ENCODE data around the gene KIR2DL1. TPM values are rescaled to one million over a fixed set of nuclear protein-coding genes. Genes with fewer than 3 reads are reported as not detected.
"Not testable (repeated sequence)": the region's sequence is repeated elsewhere in the genome, so short reads cannot be mapped to it uniquely, and the experiment has no call there.

The KIR2DL1 gene
- polyA plus RNA-seq (not detected in 2 replicates), polyA minus RNA-seq (not detected in 2 replicates)

DNA sequence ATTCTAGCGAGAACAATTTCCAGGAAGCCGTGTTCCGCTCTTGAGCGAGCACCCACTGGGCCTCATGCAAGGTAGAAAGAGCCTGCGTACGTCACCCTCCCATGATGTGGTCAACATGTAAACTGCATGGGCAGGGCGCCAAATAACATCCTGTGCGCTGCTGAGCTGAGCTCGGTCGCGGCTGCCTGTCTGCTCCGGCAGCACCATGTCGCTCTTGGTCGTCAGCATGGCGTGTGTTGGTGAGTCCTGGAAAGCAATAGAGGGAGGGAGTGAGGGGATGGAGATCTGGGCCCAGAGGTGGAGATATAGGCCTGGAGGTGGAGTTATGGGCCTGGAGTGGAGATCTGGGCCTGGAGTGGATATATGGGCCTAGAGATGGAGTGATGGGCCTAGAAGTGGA lies at the start of gene KIR2DL1:
Gene KIR2DL1, plus strand, starts transcription at position 148 of the 400 bp plus-strand sequence. Its CDS starts 58 bp downstream, at position 206.
- not testable (repeated sequence) for H3K9ac ChIP-seq (ENCODE audit: low read length); H4K20me1 ChIP-seq (ENCODE audit: insufficient read depth); H3K9me2 ChIP-seq (ENCODE audit: insufficient read depth, low read length); H3F3A ChIP-seq (ENCODE audit: insufficient read depth, low read length, poor library complexity, severe bottlenecking); H3K4me3 ChIP-seq (ENCODE audit: low read length); H3K27me3 ChIP-seq (ENCODE audit: insufficient read depth, low read depth, low read length); H3K4me2 ChIP-seq (ENCODE audit: low read length); H2AFZ ChIP-seq (ENCODE audit: low read depth, low read length); H3K36me3 ChIP-seq (ENCODE audit: insufficient read depth, low read length); H3K27ac ChIP-seq (ENCODE audit: low read length); H3K79me2 ChIP-seq (replicated peaks; ENCODE audit: insufficient read depth, low read length); H3K9me3 ChIP-seq (ENCODE audit: low read length)

DNA sequence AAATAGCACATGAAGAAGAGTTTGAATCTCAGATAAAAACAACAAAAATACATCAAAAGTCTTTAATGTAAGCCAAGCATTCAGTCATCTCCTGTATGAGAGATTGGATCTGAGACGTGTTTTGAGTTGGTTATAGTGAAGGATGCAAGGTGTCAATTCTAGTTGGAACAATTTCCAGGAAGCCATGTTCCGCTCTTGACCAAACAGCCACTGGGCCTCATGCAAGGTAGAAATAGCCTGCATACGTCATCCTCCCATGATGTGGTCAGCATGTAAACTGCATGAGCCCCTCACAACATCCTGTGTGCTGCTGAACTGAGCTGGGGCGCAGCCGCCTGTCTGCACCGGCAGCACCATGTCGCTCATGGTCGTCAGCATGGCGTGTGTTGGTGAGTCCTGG lies 45.5 kb upstream of the KIR2DL1 start, which contains the start of gene KIR3DL3:
Gene KIR3DL3, plus strand, starts transcription at position 301 of the 400 bp plus-strand sequence. Its CDS starts 55 bp downstream, at position 356.
- H3K4me2 ChIP-seq (ENCODE audit: low read length): no peak within 1 kb of the TSS
- H2AFZ ChIP-seq (ENCODE audit: low read depth, low read length): no peak within 1 kb of the TSS
- H3K4me3 ChIP-seq (ENCODE audit: low read length): no peak within 1 kb of the TSS
- no peaks in the 10 kb centered on the region for H3K36me3 ChIP-seq (ENCODE audit: insufficient read depth, low read length)
- H3K9me2 ChIP-seq (ENCODE audit: insufficient read depth, low read length): no peaks in the 10 kb centered on the region
- H3K27ac ChIP-seq (ENCODE audit: low read length): no peak within 1 kb of the TSS
- peaks cover 15% of the 10 kb centered on the region for H3K9me3 ChIP-seq (ENCODE audit: low read length)
- H3K79me2 ChIP-seq (replicated peaks; ENCODE audit: insufficient read depth, low read length): no peaks in the 10 kb centered on the region
- no peaks in the 10 kb centered on the region for H3F3A ChIP-seq (ENCODE audit: insufficient read depth, low read length, poor library complexity, severe bottlenecking)
- no peaks in the 10 kb centered on the region for H4K20me1 ChIP-seq (ENCODE audit: insufficient read depth)
- TF ChIP-seq, protein P1, sequence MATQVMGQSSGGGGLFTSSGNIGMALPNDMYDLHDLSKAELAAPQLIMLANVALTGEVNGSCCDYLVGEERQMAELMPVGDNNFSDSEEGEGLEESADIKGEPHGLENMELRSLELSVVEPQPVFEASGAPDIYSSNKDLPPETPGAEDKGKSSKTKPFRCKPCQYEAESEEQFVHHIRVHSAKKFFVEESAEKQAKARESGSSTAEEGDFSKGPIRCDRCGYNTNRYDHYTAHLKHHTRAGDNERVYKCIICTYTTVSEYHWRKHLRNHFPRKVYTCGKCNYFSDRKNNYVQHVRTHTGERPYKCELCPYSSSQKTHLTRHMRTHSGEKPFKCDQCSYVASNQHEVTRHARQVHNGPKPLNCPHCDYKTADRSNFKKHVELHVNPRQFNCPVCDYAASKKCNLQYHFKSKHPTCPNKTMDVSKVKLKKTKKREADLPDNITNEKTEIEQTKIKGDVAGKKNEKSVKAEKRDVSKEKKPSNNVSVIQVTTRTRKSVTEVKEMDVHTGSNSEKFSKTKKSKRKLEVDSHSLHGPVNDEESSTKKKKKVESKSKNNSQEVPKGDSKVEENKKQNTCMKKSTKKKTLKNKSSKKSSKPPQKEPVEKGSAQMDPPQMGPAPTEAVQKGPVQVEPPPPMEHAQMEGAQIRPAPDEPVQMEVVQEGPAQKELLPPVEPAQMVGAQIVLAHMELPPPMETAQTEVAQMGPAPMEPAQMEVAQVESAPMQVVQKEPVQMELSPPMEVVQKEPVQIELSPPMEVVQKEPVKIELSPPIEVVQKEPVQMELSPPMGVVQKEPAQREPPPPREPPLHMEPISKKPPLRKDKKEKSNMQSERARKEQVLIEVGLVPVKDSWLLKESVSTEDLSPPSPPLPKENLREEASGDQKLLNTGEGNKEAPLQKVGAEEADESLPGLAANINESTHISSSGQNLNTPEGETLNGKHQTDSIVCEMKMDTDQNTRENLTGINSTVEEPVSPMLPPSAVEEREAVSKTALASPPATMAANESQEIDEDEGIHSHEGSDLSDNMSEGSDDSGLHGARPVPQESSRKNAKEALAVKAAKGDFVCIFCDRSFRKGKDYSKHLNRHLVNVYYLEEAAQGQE (IDR thresholded peaks at IDR 0.05; ENCODE audit: borderline replicate concordance): no peak
- no peak for TF ChIP-seq RAD21 (conservative IDR thresholded peaks at IDR 0.05)
- TF ChIP-seq EZH2 (IDR thresholded peaks at IDR 0.05; ENCODE audit: borderline replicate concordance, insufficient read depth, low read length, poor library complexity, severe bottlenecking): no peak
- no peak for TF ChIP-seq SMC3 (conservative IDR thresholded peaks at IDR 0.05; ENCODE audit: poor library complexity)
- no peak for TF ChIP-seq EP300 (conservative IDR thresholded peaks at IDR 0.05; ENCODE audit: poor library complexity, severe bottlenecking)
- TF ChIP-seq, protein P2, sequence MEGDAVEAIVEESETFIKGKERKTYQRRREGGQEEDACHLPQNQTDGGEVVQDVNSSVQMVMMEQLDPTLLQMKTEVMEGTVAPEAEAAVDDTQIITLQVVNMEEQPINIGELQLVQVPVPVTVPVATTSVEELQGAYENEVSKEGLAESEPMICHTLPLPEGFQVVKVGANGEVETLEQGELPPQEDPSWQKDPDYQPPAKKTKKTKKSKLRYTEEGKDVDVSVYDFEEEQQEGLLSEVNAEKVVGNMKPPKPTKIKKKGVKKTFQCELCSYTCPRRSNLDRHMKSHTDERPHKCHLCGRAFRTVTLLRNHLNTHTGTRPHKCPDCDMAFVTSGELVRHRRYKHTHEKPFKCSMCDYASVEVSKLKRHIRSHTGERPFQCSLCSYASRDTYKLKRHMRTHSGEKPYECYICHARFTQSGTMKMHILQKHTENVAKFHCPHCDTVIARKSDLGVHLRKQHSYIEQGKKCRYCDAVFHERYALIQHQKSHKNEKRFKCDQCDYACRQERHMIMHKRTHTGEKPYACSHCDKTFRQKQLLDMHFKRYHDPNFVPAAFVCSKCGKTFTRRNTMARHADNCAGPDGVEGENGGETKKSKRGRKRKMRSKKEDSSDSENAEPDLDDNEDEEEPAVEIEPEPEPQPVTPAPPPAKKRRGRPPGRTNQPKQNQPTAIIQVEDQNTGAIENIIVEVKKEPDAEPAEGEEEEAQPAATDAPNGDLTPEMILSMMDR (IDR thresholded peaks at IDR 0.05; ENCODE audit: poor library complexity, severe bottlenecking): no peak
- no peak for TF ChIP-seq POLR2AphosphoS5 (IDR thresholded peaks at IDR 0.05)
- no peak for TF ChIP-seq MXI1 (conservative IDR thresholded peaks at IDR 0.05; ENCODE audit: poor library complexity, severe bottlenecking)
- TF ChIP-seq TAF1 (IDR thresholded peaks at IDR 0.05; ENCODE audit: low read depth): no peak
- no peaks in the 10 kb centered on the region for H3K27me3 ChIP-seq (ENCODE audit: insufficient read depth, low read depth, low read length)
- H3K9ac ChIP-seq (ENCODE audit: low read length): no peak within 1 kb of the TSS

DNA sequence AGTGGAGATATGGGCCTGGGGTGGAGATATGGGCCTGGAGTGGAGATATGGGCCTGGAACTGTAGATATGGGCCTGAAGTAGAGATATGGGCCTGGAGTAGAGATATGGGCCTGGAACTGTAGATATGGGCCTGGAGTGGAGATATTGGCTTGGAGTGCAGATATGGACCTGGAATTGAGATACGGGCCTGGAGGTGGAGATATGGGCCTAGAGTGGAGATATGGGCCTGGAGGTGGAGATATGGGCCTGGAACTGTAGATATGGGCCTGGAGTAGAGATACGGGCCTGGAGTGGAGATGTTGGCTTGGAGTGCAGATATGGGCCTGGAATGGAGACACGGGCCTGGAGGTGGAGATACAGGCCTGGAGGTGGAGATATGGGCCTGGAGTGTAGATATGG lies 44.9 kb upstream of the KIR2DL1 start:
- H2AFZ ChIP-seq (ENCODE audit: low read depth, low read length): no peak overlapping the region
- H3K27me3 ChIP-seq (ENCODE audit: insufficient read depth, low read depth, low read length): no peaks in the 10 kb centered on the region
- no peaks in the 10 kb centered on the region for H3F3A ChIP-seq (ENCODE audit: insufficient read depth, low read length, poor library complexity, severe bottlenecking)
- H3K79me2 ChIP-seq (replicated peaks; ENCODE audit: insufficient read depth, low read length): no peaks in the 10 kb centered on the region
- H3K9me3 ChIP-seq (ENCODE audit: low read length): peaks cover 15% of the 10 kb centered on the region
- TF ChIP-seq EZH2 (IDR thresholded peaks at IDR 0.05; ENCODE audit: borderline replicate concordance, insufficient read depth, low read length, poor library complexity, severe bottlenecking) (no peak), RAD21 (conservative IDR thresholded peaks at IDR 0.05) (no peak), POLR2AphosphoS5 (IDR thresholded peaks at IDR 0.05) (no peak), TAF1 (IDR thresholded peaks at IDR 0.05; ENCODE audit: low read depth) (no peak), MXI1 (conservative IDR thresholded peaks at IDR 0.05; ENCODE audit: poor library complexity, severe bottlenecking) (no peak), SMC3 (conservative IDR thresholded peaks at IDR 0.05; ENCODE audit: poor library complexity) (no peak), EP300 (conservative IDR thresholded peaks at IDR 0.05; ENCODE audit: poor library complexity, severe bottlenecking) (no peak)
- TF ChIP-seq, protein P2 (IDR thresholded peaks at IDR 0.05; ENCODE audit: poor library complexity, severe bottlenecking): no peak
- TF ChIP-seq, protein P1 (IDR thresholded peaks at IDR 0.05; ENCODE audit: borderline replicate concordance): no peak
- H3K4me2 ChIP-seq (ENCODE audit: low read length): no peak overlapping the region
- H3K4me3 ChIP-seq (ENCODE audit: low read length): no peak overlapping the region
- H3K9ac ChIP-seq (ENCODE audit: low read length): no peak overlapping the region
- H3K36me3 ChIP-seq (ENCODE audit: insufficient read depth, low read length): no peaks in the 10 kb centered on the region
- H3K27ac ChIP-seq (ENCODE audit: low read length): no peak overlapping the region
- no peaks in the 10 kb centered on the region for H3K9me2 ChIP-seq (ENCODE audit: insufficient read depth, low read length)
- H4K20me1 ChIP-seq (ENCODE audit: insufficient read depth): no peaks in the 10 kb centered on the region

All from neural cell (in vitro differentiated cells).